Keratinocyte (primary cell): Measurements from ENCODE around the gene PIP4K2B. TPM values are rescaled to one million over a fixed set of nuclear protein-coding genes. Genes with fewer than 3 reads are reported as not detected.

Source experiments
- DNase-seq: peaks from one replicate; pipeline ENCODE4 v3.0.0-alpha.2; 2011; ENCODE audit warnings: low read depth, missing footprints, low spot score
- FAIRE-seq: peaks from 2 replicates; lab custom pipeline; 2011; peaks lifted over from hg19 to GRCh38; lab: Jason Lieb, UNC
- H2AFZ ChIP-seq: 2 replicates; pipeline ENCODE4 v1.6.0; 2012; ENCODE audit warnings: low read length, control low read depth, inconsistent platforms; ENCODE audit not compliant: control insufficient read depth
- H3K27ac ChIP-seq: 2 replicates; pipeline ENCODE4 v1.5.1; 2011; ENCODE audit warnings: low read length; ENCODE audit not compliant: control insufficient read depth, insufficient read depth
- H3K27me3 ChIP-seq: 3 replicates; pipeline ENCODE4 v1.6.0; 2011; ENCODE audit warnings: low read length; ENCODE audit not compliant: control insufficient read depth, insufficient read depth; ENCODE audit errors: extremely low read depth
- H3K36me3 ChIP-seq, 2 experiments: 2 replicates in 1 of 2; 3 replicates in 1 of 2; pipeline ENCODE4 v1.5.1; 2011; ENCODE audit warnings: low read length in 2 of 2, mild to moderate bottlenecking in 1 of 2; ENCODE audit not compliant: control insufficient read depth in 2 of 2, insufficient read depth in 2 of 2; ENCODE audit errors: extremely low read depth in 1 of 2
- H3K4me1 ChIP-seq: 3 replicates; pipeline ENCODE4 v1.5.1; 2011; ENCODE audit warnings: low read length; ENCODE audit not compliant: control insufficient read depth, insufficient read depth; ENCODE audit errors: extremely low read depth
- H3K4me2 ChIP-seq: 3 replicates; pipeline ENCODE4 v1.6.0; 2011; ENCODE audit warnings: low read depth, low read length; ENCODE audit not compliant: control insufficient read depth, insufficient read depth; ENCODE audit errors: extremely low read depth
- H3K4me3 ChIP-seq, 3 experiments: fragments of 200-600 bp in 1 of 3; sonication (generic) in 1 of 3; 2 replicates in 2 of 3; 3 replicates in 1 of 3; pipeline ENCODE4 v1.5.1; 2011 to 2016; ENCODE audit warnings: low read length in 3 of 3, mild to moderate bottlenecking in 3 of 3, control low read depth in 2 of 3, inconsistent platforms in 1 of 3, low read depth in 1 of 3, mixed read lengths in 1 of 3, mixed run types in 1 of 3, moderate library complexity in 1 of 3; ENCODE audit not compliant: control insufficient read depth in 2 of 3, insufficient read depth in 2 of 3; ENCODE audit errors: extremely low read depth in 1 of 3
- H3K79me2 ChIP-seq: 2 replicates; pipeline ENCODE4 v1.6.0; 2012; ENCODE audit warnings: low read length; ENCODE audit not compliant: control insufficient read depth, insufficient read depth
- H3K9ac ChIP-seq: 3 replicates; pipeline ENCODE4 v1.6.0; 2011; ENCODE audit warnings: low read length; ENCODE audit not compliant: control insufficient read depth, insufficient read depth; ENCODE audit errors: extremely low read depth
- H3K9me1 ChIP-seq: 3 replicates; pipeline ENCODE4 v1.6.0; 2011; ENCODE audit warnings: low read length; ENCODE audit not compliant: control insufficient read depth, insufficient read depth; ENCODE audit errors: extremely low read depth
- H3K9me3 ChIP-seq: 2 replicates; pipeline ENCODE4 v1.5.1; 2012; ENCODE audit warnings: low read depth, low read length; ENCODE audit not compliant: control insufficient read depth
- H4K20me1 ChIP-seq: 3 replicates; pipeline ENCODE4 v1.6.0; 2011; ENCODE audit warnings: low read length; ENCODE audit not compliant: control insufficient read depth, insufficient read depth; ENCODE audit errors: extremely low read depth
- EZH2 ChIP-seq: IDR thresholded peaks from one replicate; pipeline ENCODE4 v1.6.1; 2012; ENCODE audit warnings: inconsistent platforms, mild to moderate bottlenecking, low read length, moderate library complexity
- dilution Hi-C: fragments of 300-500 bp; cut with MboI; formaldehyde crosslinking; loops from one replicate; pipeline ENCODE4 v1.7.0; 2020; ENCODE audit warnings: low sequenced_read_pairs; ENCODE audit not compliant: extremely low pct_ligation_motif_present
- polyA plus RNA-seq, 5 experiments: library from polyadenylated mRNA; depleted of rRNA in 3 of 5; stranded (reverse) in 3 of 5; stranded (forward) in 1 of 5; unstranded in 1 of 5; fragments of >200 nt; gene quantifications; 1 replicate in 1 of 5; 2 replicates in 3 of 5; 3 replicates in 1 of 5; pipeline versions ENCODE4 v1.2.1 to v1.2.3, GENCODE V29; 2011 to 2012; ENCODE audit warnings: missing spikeins in 2 of 5, low read depth in 1 of 5, low replicate concordance in 1 of 5
- TF ChIP-seq, protein P1 (sequence below), 3 experiments: IDR thresholded peaks in 1 of 3; conservative IDR thresholded peaks in 1 of 3; optimal IDR thresholded peaks in 1 of 3; 2 replicates in 2 of 3; 3 replicates in 1 of 3; pipeline versions ENCODE3 to v1.5.1; 2011; ENCODE audit warnings: low read length in 3 of 3, mild to moderate bottlenecking in 3 of 3, moderate library complexity in 2 of 3, control low read depth in 1 of 3, inconsistent platforms in 1 of 3; ENCODE audit not compliant: insufficient read depth in 2 of 3; ENCODE audit errors: extremely low read depth in 1 of 3

Gene PIP4K2B
- polyA plus RNA-seq, 1 donor (not counting 4 experiments of a cell fraction or from before 2014, with no cell fraction given): 26.4 TPM

DNA sequence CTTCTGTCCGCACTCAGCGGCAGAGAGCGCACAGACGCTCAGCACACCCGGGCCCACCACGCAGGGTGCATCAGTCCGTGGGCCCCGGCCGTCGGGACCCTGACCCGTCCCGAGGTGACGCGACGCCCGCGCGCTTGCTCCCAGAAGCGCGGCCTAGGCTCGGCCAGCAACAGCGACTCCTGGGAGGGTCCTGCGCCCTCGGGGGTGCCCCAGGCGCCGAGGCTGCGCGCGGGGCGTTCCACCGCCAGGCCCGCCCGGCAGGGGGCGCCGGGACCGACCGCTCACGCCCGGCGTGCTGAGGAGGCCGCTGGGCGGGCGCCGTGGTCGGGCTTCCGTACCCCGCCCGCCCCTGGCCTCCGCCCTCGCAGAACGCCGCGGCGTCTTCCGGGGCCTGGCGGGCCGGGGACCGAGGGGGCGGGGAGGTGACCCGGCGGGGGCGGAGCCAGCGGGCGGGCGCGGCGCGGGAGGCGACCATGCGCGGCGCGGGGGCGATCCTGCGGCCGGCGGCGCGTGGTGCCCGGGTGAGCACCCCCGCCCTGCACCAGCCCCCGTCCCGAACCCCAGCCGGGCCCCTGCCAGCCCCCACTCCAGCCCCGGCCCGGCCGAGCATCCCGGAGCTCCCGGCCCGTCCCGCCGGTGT is 69.3 kb downstream of the PIP4K2B start, which contains the start of gene CISD3:
Gene CISD3, plus strand, starts transcription at position 456 of the 640 bp plus-strand sequence. Its CDS starts 18 bp downstream, at position 474.
- peaks cover 13% of the 10 kb centered on the region for H3K79me2 ChIP-seq
- H4K20me1 ChIP-seq: no peaks in the 10 kb centered on the region
- no peaks in the 10 kb centered on the region for H3K27me3 ChIP-seq
- peak within 1 kb of the TSS; percentile 88 for H3K4me2 ChIP-seq
- H3K9ac ChIP-seq: peak within 1 kb of the TSS; percentile 86
- dilution Hi-C loops: no loop called here
- peak within 1 kb of the TSS; percentile 61 for H3K27ac ChIP-seq
- no peaks in the 10 kb centered on the region for H3K9me3 ChIP-seq
- peak within 1 kb of the TSS; percentile 83 to 99 (median 95) for H3K4me3 ChIP-seq
- FAIRE-seq (no peak), DNase-seq (no peak)
- peaks cover 14% of the 10 kb centered on the region for H3K4me1 ChIP-seq
- no peak for TF ChIP-seq EZH2
- TF ChIP-seq, protein P1, sequence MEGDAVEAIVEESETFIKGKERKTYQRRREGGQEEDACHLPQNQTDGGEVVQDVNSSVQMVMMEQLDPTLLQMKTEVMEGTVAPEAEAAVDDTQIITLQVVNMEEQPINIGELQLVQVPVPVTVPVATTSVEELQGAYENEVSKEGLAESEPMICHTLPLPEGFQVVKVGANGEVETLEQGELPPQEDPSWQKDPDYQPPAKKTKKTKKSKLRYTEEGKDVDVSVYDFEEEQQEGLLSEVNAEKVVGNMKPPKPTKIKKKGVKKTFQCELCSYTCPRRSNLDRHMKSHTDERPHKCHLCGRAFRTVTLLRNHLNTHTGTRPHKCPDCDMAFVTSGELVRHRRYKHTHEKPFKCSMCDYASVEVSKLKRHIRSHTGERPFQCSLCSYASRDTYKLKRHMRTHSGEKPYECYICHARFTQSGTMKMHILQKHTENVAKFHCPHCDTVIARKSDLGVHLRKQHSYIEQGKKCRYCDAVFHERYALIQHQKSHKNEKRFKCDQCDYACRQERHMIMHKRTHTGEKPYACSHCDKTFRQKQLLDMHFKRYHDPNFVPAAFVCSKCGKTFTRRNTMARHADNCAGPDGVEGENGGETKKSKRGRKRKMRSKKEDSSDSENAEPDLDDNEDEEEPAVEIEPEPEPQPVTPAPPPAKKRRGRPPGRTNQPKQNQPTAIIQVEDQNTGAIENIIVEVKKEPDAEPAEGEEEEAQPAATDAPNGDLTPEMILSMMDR (optimal IDR thresholded peaks at IDR 0.05 in 1 of 3, IDR thresholded peaks at IDR 0.05 in 1 of 3, conservative IDR thresholded peaks at IDR 0.05 in 1 of 3; ENCODE audit: extremely low read depth in 1 of 3, insufficient read depth in 2 of 3, low read length in 3 of 3): peak; percentile 32 to 80 (median 33)
- no peaks in the 10 kb centered on the region for H3K9me1 ChIP-seq
- H2AFZ ChIP-seq: peak within 1 kb of the TSS; percentile 84
- H3K36me3 ChIP-seq: peaks cover 15 to 23% of the 10 kb centered on the region in 2 experiments

DNA sequence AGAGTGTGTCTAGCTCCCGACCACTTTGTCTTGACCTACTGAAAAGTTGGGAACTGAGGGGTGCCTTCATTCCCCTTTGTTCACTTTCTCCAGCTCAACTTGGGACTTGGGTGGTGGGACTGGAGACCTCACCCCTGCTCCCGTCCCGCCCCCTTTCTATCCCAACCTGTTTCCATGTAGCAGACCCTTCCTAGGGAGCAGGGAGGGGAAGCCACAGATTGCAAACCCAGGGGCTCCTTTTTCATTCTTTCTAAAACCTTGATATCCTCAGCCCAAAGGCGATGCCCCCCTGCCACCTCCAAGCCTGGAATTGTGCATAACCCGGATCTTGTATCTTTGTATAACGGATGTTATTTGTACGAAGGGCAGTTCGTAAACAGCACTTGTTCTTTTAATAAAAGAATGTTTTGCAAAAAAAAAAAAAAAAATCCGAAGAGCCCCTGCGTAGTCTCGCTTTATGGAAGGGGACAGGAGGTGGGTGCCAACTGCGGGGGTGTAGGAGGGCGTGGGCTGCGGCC is 69.9 kb downstream of the PIP4K2B start:
- no peak for TF ChIP-seq EZH2
- TF ChIP-seq, protein P1 (optimal IDR thresholded peaks at IDR 0.05 in 1 of 3, IDR thresholded peaks at IDR 0.05 in 1 of 3, conservative IDR thresholded peaks at IDR 0.05 in 1 of 3; ENCODE audit: extremely low read depth in 1 of 3, insufficient read depth in 2 of 3, low read length in 3 of 3): no peak
- H3K79me2 ChIP-seq: peaks cover 13% of the 10 kb centered on the region
- H3K27me3 ChIP-seq: no peaks in the 10 kb centered on the region
- H4K20me1 ChIP-seq: no peaks in the 10 kb centered on the region
- DNase-seq (no peak), FAIRE-seq (no peak)
- peak overlapping the region; percentile 54 for H2AFZ ChIP-seq
- peak overlapping the region; percentile 43 to 63 (median 63) for H3K4me3 ChIP-seq
- no peaks in the 10 kb centered on the region for H3K9me1 ChIP-seq
- peak overlapping the region; percentile 54 for H3K9ac ChIP-seq
- no peaks in the 10 kb centered on the region for H3K9me3 ChIP-seq
- dilution Hi-C loops: no loop called here
- peaks cover 15 to 21% of the 10 kb centered on the region in 2 experiments for H3K36me3 ChIP-seq
- peaks cover 14% of the 10 kb centered on the region for H3K4me1 ChIP-seq
- no peak overlapping the region for H3K27ac ChIP-seq
- peak overlapping the region; percentile 75 for H3K4me2 ChIP-seq
